Thoracic aorta (tissue), 2 donors: ENCODE data around the gene SLA2. TPM values are rescaled to one million over a fixed set of nuclear protein-coding genes. Genes with fewer than 3 reads are reported as not detected.
"Not testable (repeated sequence)": the region's sequence is repeated elsewhere in the genome, so short reads cannot be mapped to it uniquely, and the experiment has no call there.

Source experiments
- ATAC-seq: fragments of 150-250 bp; one replicate; pipeline ENCODE4 v1.8.0; 2017; ENCODE audit warnings: low read depth; ENCODE audit not compliant: insufficient number of reproducible peaks, low FRiP score
- DNase-seq: peaks from one replicate; pipeline ENCODE4 v3.0.0-alpha.2; 2020; ENCODE audit warnings: low spot score
- H3K27ac ChIP-seq, 2 donors: fragments of 200-600 bp; sonication (generic); 1 replicate in 1 of 2; 2 replicates in 1 of 2; pipeline ENCODE4 v1.5.1; 2016; ENCODE audit warnings: mild to moderate bottlenecking in 2 of 2, moderate library complexity in 2 of 2
- H3K27me3 ChIP-seq: fragments of 200-600 bp; sonication (generic); replicated peaks from 2 replicates; pipeline ENCODE4 v1.6.0; 2016; ENCODE audit warnings: mild to moderate bottlenecking; ENCODE audit not compliant: insufficient read depth
- H3K36me3 ChIP-seq: fragments of 200-600 bp; sonication (generic); one replicate; pipeline ENCODE4 v1.5.1; 2016
- H3K4me1 ChIP-seq, 2 donors: fragments of 200-600 bp; sonication (generic); 1 replicate in 1 of 2; 2 replicates in 1 of 2; pipeline versions ENCODE4 v1.5.1 to v1.6.0; 2016; ENCODE audit warnings: low read depth in 2 of 2, mild to moderate bottlenecking in 1 of 2; ENCODE audit not compliant: control insufficient read depth in 1 of 2
- H3K4me3 ChIP-seq: fragments of 200-600 bp; sonication (generic); 2 replicates; pipeline ENCODE4 v1.5.1; 2016; ENCODE audit warnings: mild to moderate bottlenecking
- H3K9me3 ChIP-seq: fragments of 200-600 bp; sonication (generic); 2 replicates; pipeline ENCODE4 v1.5.1; 2016
- total RNA-seq, 2 donors: library from RNA; depleted of rRNA; stranded (reverse); fragments of >200 nt; gene quantifications; one replicate each; pipeline versions ENCODE4 v1.1.0 to v1.2.3, GENCODE V29; 2016
- TF ChIP-seq, protein P1 (sequence below): fragments of 200-600 bp; sonication (generic); IDR thresholded peaks from one replicate; pipeline ENCODE4 v1.5.1; 2019; ENCODE audit warnings: antibody characterized with exemption

Gene SLA2
- total RNA-seq, 2 donors from 2014 or later: 1.1 TPM

DNA sequence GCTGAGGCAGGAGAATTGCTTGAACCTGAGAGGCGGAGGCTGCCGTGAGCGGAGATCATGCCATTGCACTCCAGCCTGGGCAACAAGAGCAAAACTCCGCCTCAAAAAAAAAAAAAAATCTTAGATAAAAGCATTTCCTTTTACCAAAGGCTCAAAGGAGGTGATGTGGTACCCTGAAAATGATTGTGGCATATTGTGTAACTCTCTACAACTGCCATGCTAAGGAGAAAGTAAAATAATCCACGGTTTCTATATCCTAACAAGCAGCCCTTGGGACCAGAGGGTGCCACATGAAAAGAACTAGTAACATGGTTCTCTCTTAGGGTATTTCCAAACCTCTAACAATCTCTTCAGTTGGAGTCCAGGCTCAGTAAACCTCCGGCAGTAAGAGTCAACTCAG is 38.8 kb upstream of the SLA2 start:
- TF ChIP-seq, protein P1, sequence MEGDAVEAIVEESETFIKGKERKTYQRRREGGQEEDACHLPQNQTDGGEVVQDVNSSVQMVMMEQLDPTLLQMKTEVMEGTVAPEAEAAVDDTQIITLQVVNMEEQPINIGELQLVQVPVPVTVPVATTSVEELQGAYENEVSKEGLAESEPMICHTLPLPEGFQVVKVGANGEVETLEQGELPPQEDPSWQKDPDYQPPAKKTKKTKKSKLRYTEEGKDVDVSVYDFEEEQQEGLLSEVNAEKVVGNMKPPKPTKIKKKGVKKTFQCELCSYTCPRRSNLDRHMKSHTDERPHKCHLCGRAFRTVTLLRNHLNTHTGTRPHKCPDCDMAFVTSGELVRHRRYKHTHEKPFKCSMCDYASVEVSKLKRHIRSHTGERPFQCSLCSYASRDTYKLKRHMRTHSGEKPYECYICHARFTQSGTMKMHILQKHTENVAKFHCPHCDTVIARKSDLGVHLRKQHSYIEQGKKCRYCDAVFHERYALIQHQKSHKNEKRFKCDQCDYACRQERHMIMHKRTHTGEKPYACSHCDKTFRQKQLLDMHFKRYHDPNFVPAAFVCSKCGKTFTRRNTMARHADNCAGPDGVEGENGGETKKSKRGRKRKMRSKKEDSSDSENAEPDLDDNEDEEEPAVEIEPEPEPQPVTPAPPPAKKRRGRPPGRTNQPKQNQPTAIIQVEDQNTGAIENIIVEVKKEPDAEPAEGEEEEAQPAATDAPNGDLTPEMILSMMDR: no peak
- H3K4me3 ChIP-seq: no peak overlapping the region
- no peak overlapping the region for H3K27ac ChIP-seq
- H3K36me3 ChIP-seq: peaks cover 24% of the 10 kb centered on the region
- no peaks in the 10 kb centered on the region for H3K4me1 ChIP-seq
- no peaks in the 10 kb centered on the region for H3K27me3 ChIP-seq
- DNase-seq (no peak), ATAC-seq (no peak)
- H3K9me3 ChIP-seq: no peaks in the 10 kb centered on the region

DNA sequence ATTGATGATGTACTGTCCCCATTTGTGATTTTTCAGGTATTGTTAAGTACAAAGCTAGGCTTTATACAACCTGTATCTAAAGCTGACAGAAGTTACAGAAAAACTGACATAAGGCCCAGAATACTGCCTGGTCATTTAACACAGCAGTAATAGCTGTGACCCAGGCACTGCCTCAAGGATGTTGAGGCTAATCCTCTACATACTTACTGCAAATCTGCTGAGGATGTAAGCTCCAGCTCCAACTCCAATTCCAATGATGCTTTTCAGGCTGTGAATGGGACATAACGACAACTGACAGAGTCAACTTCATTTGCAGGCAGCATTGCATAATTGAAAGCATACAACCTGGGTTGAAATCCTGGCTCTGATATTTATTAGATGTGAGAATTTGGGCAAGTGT is 36.3 kb upstream of the SLA2 start:
- ATAC-seq: no peak
- H3K4me1 ChIP-seq: no peaks in the 10 kb centered on the region
- TF ChIP-seq, protein P1: no peak
- no peaks in the 10 kb centered on the region for H3K9me3 ChIP-seq
- H3K36me3 ChIP-seq: peaks cover 32% of the 10 kb centered on the region
- no peak overlapping the region for H3K27ac ChIP-seq
- H3K4me3 ChIP-seq: no peak overlapping the region
- no peak for DNase-seq
- no peaks in the 10 kb centered on the region for H3K27me3 ChIP-seq

DNA sequence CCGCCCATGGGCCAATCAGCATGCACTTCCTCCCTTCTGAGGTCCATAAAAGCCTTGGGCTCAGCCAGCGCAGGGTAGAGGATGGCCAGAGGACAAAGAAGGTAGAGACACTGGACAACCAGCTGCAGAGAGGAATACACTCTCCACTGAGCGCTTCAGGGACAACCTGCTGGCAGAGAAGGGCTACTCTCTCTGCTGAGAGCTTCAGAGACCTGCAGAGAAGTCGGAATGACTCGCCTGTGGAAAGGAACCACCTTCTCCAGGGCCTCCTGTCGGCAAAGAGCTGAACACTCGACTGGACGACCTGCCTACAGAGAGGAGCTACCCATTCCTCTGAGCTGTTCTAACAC is 31.4 kb upstream of the SLA2 start:
- H3K4me1 ChIP-seq: no peaks in the 10 kb centered on the region
- no peak overlapping the region for H3K27ac ChIP-seq
- ATAC-seq (no peak), DNase-seq (no peak)
- H3K4me3 ChIP-seq: no peak overlapping the region
- TF ChIP-seq, protein P1: no peak
- no peaks in the 10 kb centered on the region for H3K27me3 ChIP-seq
- H3K9me3 ChIP-seq: no peaks in the 10 kb centered on the region
- peaks cover 27% of the 10 kb centered on the region for H3K36me3 ChIP-seq

DNA sequence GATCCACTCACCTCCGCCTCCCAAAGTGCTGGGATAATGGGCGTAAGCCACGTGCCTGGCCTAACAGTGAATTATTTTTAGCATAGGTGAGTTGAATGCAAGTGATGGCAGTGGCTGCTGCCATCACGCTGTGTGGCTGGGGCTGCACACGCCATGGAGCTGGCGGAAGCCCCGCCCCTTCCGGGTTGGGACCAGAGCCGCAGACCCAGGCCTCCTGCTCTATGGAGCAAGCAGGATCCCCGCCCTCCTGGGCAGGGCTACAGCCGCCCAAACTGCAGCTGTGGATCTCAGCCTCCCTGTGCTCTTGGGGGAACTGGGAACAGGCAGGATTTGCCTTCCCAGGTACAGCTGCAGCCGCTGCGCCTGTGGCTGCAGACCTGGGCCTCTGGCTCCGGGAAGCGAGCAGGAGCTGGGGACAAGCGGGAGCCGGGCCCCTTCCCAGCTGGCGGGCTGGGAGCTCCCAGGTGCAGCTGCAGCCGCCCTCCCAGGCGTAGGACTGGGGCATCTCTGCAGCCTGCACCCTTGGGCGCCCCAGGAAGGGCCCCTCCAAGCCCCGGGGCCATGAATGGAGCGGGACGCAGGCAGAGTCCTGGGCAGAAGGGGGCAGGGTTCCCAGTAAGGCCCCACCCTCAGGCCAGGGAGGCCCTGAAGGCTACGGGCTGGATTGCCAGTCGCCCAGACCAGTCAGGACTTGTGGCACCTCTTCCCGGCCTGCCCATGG is 30.9 kb upstream of the SLA2 start:
- no peaks in the 10 kb centered on the region for H3K4me1 ChIP-seq
- no peak overlapping the region for H3K4me3 ChIP-seq
- H3K27ac ChIP-seq: no peak overlapping the region
- peaks cover 29% of the 10 kb centered on the region for H3K36me3 ChIP-seq
- no peak for ATAC-seq
- no peaks in the 10 kb centered on the region for H3K27me3 ChIP-seq
- TF ChIP-seq, protein P1: no peak
- no peak for DNase-seq
- no peaks in the 10 kb centered on the region for H3K9me3 ChIP-seq

DNA sequence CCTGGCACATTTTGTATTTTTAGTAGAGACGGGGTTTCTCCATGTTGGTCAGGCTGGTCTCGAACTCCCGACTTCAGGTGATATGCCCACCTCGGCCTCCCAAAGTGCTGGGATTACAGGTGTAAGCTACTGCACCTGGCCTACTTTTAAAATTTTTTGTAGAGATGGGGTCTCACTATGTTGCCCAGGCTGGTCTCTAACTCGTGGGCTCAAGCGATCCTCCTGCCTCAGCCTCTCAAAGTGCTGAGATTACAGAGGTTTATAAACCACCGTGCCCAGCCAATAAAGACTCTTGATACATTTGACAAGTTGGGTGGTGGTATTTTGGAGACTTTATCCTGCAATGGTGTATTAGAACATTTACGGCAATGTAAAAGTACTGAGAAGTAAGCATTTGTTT is 29.5 kb upstream of the SLA2 start:
- ATAC-seq, H3K9me3 ChIP-seq, H3K27ac ChIP-seq, DNase-seq, H3K4me1 ChIP-seq, H3K27me3 ChIP-seq, H3K4me3 ChIP-seq: not testable (repeated sequence)
- peaks cover 29% of the 10 kb centered on the region for H3K36me3 ChIP-seq

DNA sequence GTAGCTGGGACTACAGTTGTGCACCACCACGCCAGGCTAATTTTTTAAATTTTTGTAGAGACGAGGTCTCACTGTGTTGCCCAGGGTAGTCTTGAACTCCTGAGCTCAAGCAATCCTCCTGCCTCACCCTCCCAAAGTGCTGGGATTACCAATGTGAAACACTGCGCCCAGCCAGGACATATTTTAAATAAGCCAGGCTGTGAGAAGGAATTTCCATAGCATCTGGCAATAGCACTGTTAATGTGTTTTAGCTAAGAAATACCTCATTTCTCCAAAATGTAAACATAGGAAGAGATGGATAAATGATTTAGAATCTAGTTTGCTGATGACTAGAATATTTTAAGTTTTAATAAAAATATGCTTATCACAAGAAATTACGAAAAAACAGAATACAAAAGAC is 27.0 kb upstream of the SLA2 start:
- TF ChIP-seq, protein P1: no peak
- H3K4me3 ChIP-seq: no peak overlapping the region
- H3K36me3 ChIP-seq: peaks cover 19% of the 10 kb centered on the region
- H3K4me1 ChIP-seq: no peaks in the 10 kb centered on the region
- no peaks in the 10 kb centered on the region for H3K27me3 ChIP-seq
- DNase-seq: no peak
- no peak overlapping the region for H3K27ac ChIP-seq
- H3K9me3 ChIP-seq: no peaks in the 10 kb centered on the region
- no peak for ATAC-seq
